GM10248 (cell line): Measurements from ENCODE around the gene GPR15LG.
A peak's percentile ranks its signal among the peaks of the same experiment; 100 is the strongest.

Experiments
- CTCF ChIA-PET: fragments of 300-600 bp; sonication (Branson Sonifier 250); formaldehyde crosslinking; extraction: SDS; loops from one replicate; lab custom pipeline; 2021; ENCODE audit warnings: antibody characterized with exemption; lab: Yijun Ruan, JAX
- POLR2A ChIA-PET: fragments of 350-650 bp; sonication (Branson Sonifier 250); formaldehyde crosslinking; extraction: SDS; loops from one replicate; lab custom pipeline; 2020; ENCODE audit warnings: antibody characterized with exemption; lab: Yijun Ruan, JAX
- DNase-seq: peaks from one replicate; pipeline ENCODE4 v3.0.0; 2012; ENCODE audit errors: extremely low spot score
- CTCF ChIP-seq: IDR thresholded peaks from 2 replicates; pipeline ENCODE4 v1.5.1; 2012; ENCODE audit warnings: mild to moderate bottlenecking, low read depth; ENCODE audit errors: extremely low read depth, missing control alignments, control extremely low read depth

Gene GPR15LG

GRCh38 chr10:84196941-84197340 is 23.3 kb downstream of the GPR15LG start:
- no peak for DNase-seq
- POLR2A ChIA-PET = no interaction called here
- TF ChIP-seq CTCF = no peak
- CTCF ChIA-PET = interaction anchor here (1.1 to 2.5 kb wide), 4 partner anchors 9 to 57 kb away, joined by 3 to 10 read pairs (median 4); no protein-coding TSS in a partner anchor

- DNase-seq = no peak
- ChIA-PET POLR2A (no interaction called here), CTCF (interaction anchor here (1.1 to 2.5 kb wide), 5 partner anchors 8 to 56 kb away, joined by 3 to 10 read pairs (median 3); no protein-coding TSS in a partner anchor)
- TF ChIP-seq CTCF = no peak
These were observed 24.0 kb downstream of the GPR15LG start for GRCh38 chr10:84197643-84198042.

- CTCF ChIA-PET = interaction anchor here (1.1 to 2.5 kb wide), 5 partner anchors 8 to 56 kb away, joined by 3 to 10 read pairs (median 3); no protein-coding TSS in a partner anchor
- POLR2A ChIA-PET = no interaction called here
- no peak for TF ChIP-seq CTCF
- no peak for DNase-seq
These were observed 24.8 kb downstream of the GPR15LG start for GRCh38 chr10:84198206-84198915.

GRCh38 chr10:84200537-84201243 is 27.1 kb downstream of the GPR15LG start:
- DNase-seq = no peak
- POLR2A ChIA-PET = no interaction called here
- CTCF ChIA-PET = interaction anchor here (1.0 to 10.1 kb wide), 4 partner anchors 9 to 59 kb away, joined by 4 to 78 read pairs (median 44); partner anchors contain the start of gene GHITM
- no peak for TF ChIP-seq CTCF

GRCh38 chr10:84201244-84201606 is 27.6 kb downstream of the GPR15LG start:
- no peak for DNase-seq
- CTCF ChIA-PET = interaction anchor here (0.8 to 10.1 kb wide), 7 partner anchors 9 to 336 kb away, joined by 3 to 78 read pairs (median 5); partner anchors contain the start of gene GHITM
- peak; percentile 15 for TF ChIP-seq CTCF
- POLR2A ChIA-PET = no interaction called here

- ChIA-PET POLR2A (no interaction called here), CTCF (interaction anchor here (0.8 to 10.1 kb wide), 8 partner anchors 13 to 335 kb away, joined by 3 to 78 read pairs (median 6); partner anchors contain the start of genes GHITM and LRIT1)
- DNase-seq = no peak
- no peak for TF ChIP-seq CTCF
These were observed 28.1 kb downstream of the GPR15LG start for GRCh38 chr10:84201682-84202081.
